Left forelimb (tissue), 1 donor: ENCODE measurements around the gene DRC3.

ENCODE experiments used
- DNase-seq: peaks from one replicate; pipeline ENCODE4 v3.0.0-alpha.2; 2018; ENCODE audit warnings: low spot score

Gene DRC3

GRCh38 chr17:18025241-18025944, 52.7 kb downstream of the DRC3 start:
- DNase-seq, result no peak

GRCh38 chr17:18025945-18026776, 53.5 kb downstream of the DRC3 start:
- no peak for DNase-seq

- no peak for DNase-seq
These were observed 54.6 kb downstream of the DRC3 start for GRCh38 chr17:18027280-18027679.

- DNase-seq, result no peak
These were observed 55.7 kb downstream of the DRC3 start for GRCh38 chr17:18028114-18028951.

- no peak for DNase-seq
These were observed 56.4 kb downstream of the DRC3 start for GRCh38 chr17:18028952-18029540.

- no peak for DNase-seq
These were observed 59.3 kb downstream of the DRC3 start for GRCh38 chr17:18031955-18032354.

GRCh38 chr17:18033442-18034099, 60.9 kb downstream of the DRC3 start:
- no peak for DNase-seq

GRCh38 chr17:18035704-18036103, 63.0 kb downstream of the DRC3 start:
- DNase-seq, result no peak

- DNase-seq, result no peak
These were observed 64.8 kb downstream of the DRC3 start for GRCh38 chr17:18037486-18037885.

- no peak for DNase-seq
These were observed 65.6 kb downstream of the DRC3 start for GRCh38 chr17:18038149-18038850.

- peak; percentile 100 for DNase-seq
These were observed 66.3 kb downstream of the DRC3 start, which contains the start of the genes ATPAF2 and GID4 for GRCh38 chr17:18038861-18039534. ATPAF2 (minus strand) TSS chr17:18039168; CDS start chr17:18039013, 155 bp downstream. GID4 (plus strand) TSS chr17:18039408; CDS start chr17:18039465, 57 bp downstream.

GRCh38 chr17:18039535-18040260, 67.0 kb downstream of the DRC3 start:
- no peak for DNase-seq

- DNase-seq, result no peak
These were observed 67.7 kb downstream of the DRC3 start for GRCh38 chr17:18040261-18040858.

GRCh38 chr17:18041776-18042175, 69.1 kb downstream of the DRC3 start:
- no peak for DNase-seq

- DNase-seq, result no peak
These were observed 70.3 kb downstream of the DRC3 start for GRCh38 chr17:18042983-18043382.

- no peak for DNase-seq
These were observed 70.8 kb downstream of the DRC3 start for GRCh38 chr17:18043491-18043890.

- DNase-seq, result no peak
These were observed 71.9 kb downstream of the DRC3 start for GRCh38 chr17:18044609-18045008.

GRCh38 chr17:18045691-18046350, 73.2 kb downstream of the DRC3 start:
- no peak for DNase-seq
